ENCODE data around the gene USP12.
A peak's percentile ranks its signal among the peaks of the same experiment; 100 is the strongest.

Gene USP12

GRCh38 chr13:27027086-27027667 lies 144.4 kb downstream of the USP12 start:
- DNase-seq = no peak

DNA sequence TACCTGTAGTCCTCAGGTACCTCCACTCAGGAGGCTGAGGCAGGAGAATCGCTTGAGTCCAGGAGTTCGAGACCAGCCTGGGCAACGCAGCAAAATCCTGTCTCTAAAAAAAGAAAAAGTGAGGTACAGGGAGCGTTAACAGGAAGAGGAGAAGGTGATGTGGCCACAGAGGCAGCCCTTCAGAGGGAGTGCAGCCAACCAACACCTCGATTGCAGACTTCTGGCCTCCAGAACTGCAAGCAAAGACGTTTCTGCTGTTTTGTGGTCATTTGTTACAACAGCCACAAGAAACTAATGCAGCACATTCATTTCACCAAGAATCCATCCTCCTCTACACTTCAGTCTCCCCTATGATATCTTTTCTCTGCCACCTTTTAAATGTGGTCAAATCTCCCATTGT lies 145.2 kb downstream of the USP12 start:
- DNase-seq = no peak

DNA sequence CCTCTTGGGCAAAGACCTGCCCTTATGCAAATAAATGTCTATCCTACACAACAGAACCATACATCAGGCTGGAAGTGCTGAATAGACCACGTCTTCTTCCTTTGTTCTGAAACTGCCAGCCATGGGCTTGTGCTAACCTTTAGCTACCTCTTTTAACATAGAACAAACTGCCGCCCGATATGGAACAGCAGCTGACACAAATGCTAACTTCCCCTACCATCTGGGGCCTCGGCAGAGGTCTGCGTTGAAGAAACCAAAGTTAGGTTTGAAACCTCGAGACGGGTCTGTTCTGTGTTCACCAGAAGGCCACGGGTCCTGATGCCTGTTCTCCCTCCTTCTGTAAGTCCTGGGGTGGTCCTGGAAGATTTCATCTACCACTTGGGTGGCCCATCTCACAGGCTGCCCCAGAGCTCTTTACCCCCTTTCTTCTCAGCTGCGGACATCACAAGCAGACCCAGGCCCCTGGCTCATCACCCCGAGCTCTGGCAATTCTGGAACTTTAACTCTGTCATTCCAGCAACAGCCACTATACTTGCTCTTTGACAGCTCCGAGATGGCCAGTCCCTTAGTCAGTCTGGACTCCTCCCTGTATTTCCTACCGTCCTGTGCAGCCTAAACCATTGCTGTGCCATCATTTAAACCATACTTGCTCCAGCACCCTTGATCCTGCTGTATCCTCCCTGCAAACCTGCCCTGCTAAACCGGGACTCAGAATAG lies 146.7 kb downstream of the USP12 start:
- DNase-seq = no peak

GRCh38 chr13:27024074-27024461 lies 147.5 kb downstream of the USP12 start:
- DNase-seq = no peak

GRCh38 chr13:27023385-27024073 lies 148.1 kb downstream of the USP12 start:
- no peak for DNase-seq

DNA sequence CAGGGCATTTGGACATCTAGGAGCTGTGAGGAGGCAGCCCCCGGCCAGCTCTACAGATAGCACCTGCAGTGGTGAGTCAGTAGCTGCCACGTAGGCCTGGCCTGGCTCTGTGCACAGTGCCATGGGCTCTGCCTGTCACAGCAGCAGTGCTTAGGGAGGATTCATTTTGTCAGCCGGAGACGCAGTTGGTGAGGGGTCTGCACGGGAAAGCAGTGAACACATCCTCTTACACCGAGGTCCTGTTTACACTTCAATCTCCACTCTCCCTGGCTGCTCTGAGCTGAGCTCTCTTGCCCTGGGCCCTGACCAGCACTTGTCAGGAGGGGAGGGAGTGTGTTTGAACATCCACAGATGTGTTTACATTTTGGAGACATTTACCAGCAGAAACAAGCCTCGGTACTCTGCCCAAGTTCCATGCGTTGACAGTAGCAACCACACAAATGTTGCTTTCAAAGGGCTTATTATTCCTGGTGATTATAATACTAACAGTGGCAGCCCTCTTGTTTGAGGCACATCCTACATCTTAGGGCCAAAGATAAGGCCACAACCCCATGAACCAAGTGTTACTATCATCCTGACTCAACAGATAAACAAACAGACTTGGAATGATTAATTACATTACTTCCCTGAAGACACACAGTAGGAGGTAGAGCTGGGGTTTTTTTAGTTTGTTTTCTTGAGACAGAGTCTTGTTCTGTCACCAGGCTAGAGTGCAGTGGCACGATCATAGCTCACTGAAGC lies 148.9 kb downstream of the USP12 start:
- peak; percentile 66 for DNase-seq

DNA sequence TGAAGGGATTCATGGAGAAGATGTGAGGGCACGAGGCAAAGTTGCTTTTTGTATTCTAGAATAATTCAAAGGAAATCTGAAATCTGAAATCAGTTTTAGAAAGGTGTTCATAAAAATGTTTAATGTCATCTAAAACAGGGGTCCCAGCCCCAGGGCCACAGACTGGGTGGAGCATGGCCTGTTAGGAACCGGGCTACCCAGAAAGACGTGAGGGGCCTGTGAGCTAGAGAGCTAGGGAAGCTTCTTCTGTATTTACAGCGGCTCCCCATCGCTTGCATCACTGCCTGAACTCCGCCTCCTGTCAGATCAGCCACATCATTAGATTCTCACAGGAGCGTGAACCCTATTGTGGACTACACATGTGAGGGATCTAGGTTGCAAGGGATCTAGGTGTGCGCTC lies 151.2 kb downstream of the USP12 start:
- DNase-seq = no peak

- DNase-seq = no peak
These were observed 152.7 kb downstream of the USP12 start for GRCh38 chr13:27018882-27019281.

- no peak for DNase-seq
These were observed 153.2 kb downstream of the USP12 start for GRCh38 chr13:27018344-27018861.

DNA sequence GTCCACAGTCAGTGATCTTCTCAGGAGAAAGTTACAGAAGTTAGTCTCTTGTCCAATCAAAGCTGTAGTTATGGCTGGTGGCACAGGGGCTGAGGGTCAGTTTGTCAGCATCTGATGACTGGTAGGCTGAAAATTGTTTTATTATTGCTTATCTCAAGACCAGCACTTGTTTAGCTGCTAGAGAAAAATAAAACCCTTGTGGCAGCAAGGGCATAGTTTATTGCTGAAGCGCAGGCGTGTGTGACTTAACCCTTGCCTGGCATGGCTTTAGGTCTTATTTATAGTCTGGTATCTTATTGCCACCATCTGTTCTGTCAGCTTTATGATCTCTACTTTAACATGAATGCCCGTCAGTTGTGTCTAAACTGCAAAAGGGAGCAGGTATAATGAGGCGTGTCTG lies 154.7 kb downstream of the USP12 start:
- DNase-seq = peak; percentile 65
